COLO829 (cell line): ENCODE results near the gene SNX8.
"Not testable (repeated sequence)": the region's sequence is repeated elsewhere in the genome, so short reads cannot be mapped to it uniquely, and the experiment has no call there.

Source experiments
- DNase-seq: peaks from one replicate; pipeline ENCODE4 v3.0.0; 2012; ENCODE audit warnings: low spot score

The SNX8 gene

GRCh38 chr7:2314209-2314955, at the start of gene SNX8:
SNX8 (minus strand) TSS chr7:2314441; CDS start chr7:2314421, 20 bp downstream.
- DNase-seq, result peak; percentile 95

- no peak for DNase-seq
These were observed 48.3 kb upstream of the SNX8 start for GRCh38 chr7:2362385-2363088.

GRCh38 chr7:2360796-2361195, 46.6 kb upstream of the SNX8 start:
- DNase-seq, result peak; percentile 95

- DNase-seq, result no peak
These were observed 45.4 kb upstream of the SNX8 start for GRCh38 chr7:2359610-2360009.

GRCh38 chr7:2358968-2359527, 44.8 kb upstream of the SNX8 start:
- DNase-seq, result no peak

GRCh38 chr7:2357571-2357970, 43.3 kb upstream of the SNX8 start:
- no peak for DNase-seq

GRCh38 chr7:2357165-2357564, 42.9 kb upstream of the SNX8 start:
- DNase-seq, result no peak

GRCh38 chr7:2355705-2356008, 41.4 kb upstream of the SNX8 start:
- DNase-seq, result no peak

GRCh38 chr7:2354939-2355704, 40.9 kb upstream of the SNX8 start:
- no peak for DNase-seq

- DNase-seq, result peak; percentile 99
These were observed 40.1 kb upstream of the SNX8 start, which contains the start of gene EIF3B for GRCh38 chr7:2354186-2354938. EIF3B (plus strand) TSS chr7:2354827; CDS start chr7:2354922, 95 bp downstream.

GRCh38 chr7:2353936-2354185, 39.6 kb upstream of the SNX8 start:
- DNase-seq, result peak; percentile 99

GRCh38 chr7:2353113-2353935, 39.1 kb upstream of the SNX8 start:
- no peak for DNase-seq

- no peak for DNase-seq
These were observed 36.6 kb upstream of the SNX8 start for GRCh38 chr7:2350861-2351260.

- no peak for DNase-seq
These were observed 35.8 kb upstream of the SNX8 start for GRCh38 chr7:2350055-2350454.

GRCh38 chr7:2347351-2348063, 33.3 kb upstream of the SNX8 start:
- DNase-seq, result not testable (repeated sequence)

GRCh38 chr7:2336626-2337299, 22.5 kb upstream of the SNX8 start:
- no peak for DNase-seq

- DNase-seq, result not testable (repeated sequence)
These were observed 18.5 kb upstream of the SNX8 start for GRCh38 chr7:2332606-2333231.

GRCh38 chr7:2331707-2332106, 17.5 kb upstream of the SNX8 start:
- DNase-seq, result no peak

- no peak for DNase-seq
These were observed 16.3 kb upstream of the SNX8 start for GRCh38 chr7:2330493-2330892.

GRCh38 chr7:2326951-2327350, 12.7 kb upstream of the SNX8 start:
- DNase-seq, result no peak
